Progenitor cell of endocrine pancreas (in vitro differentiated cells): ENCODE measurements around the gene TFEC. TPM values are rescaled to one million over a fixed set of nuclear protein-coding genes. Genes with fewer than 3 reads are reported as not detected.
"Not testable (repeated sequence)": the region's sequence is repeated elsewhere in the genome, so short reads cannot be mapped to it uniquely, and the experiment has no call there.

Experiments
- DNase-seq: peaks from one replicate; pipeline ENCODE4 v3.0.0; 2021; ENCODE audit warnings: low spot score; ENCODE audit not compliant: unreplicated experiment
- H3K27ac Mint-ChIP-seq: 2 replicates; pipeline ENCODE4 v1.8.0; 2021; ENCODE audit warnings: mild to moderate bottlenecking, moderate library complexity, mixed read lengths
- H3K27me3 Mint-ChIP-seq: 2 replicates; pipeline ENCODE4 v1.8.0; 2021; ENCODE audit warnings: mixed read lengths
- H3K36me3 Mint-ChIP-seq: 2 replicates; pipeline ENCODE4 v1.8.0; 2022; ENCODE audit warnings: mixed read lengths; ENCODE audit not compliant: insufficient read depth
- H3K4me1 Mint-ChIP-seq: 2 replicates; pipeline ENCODE4 v1.8.0; 2021; ENCODE audit warnings: low read depth, mixed read lengths
- H3K4me3 Mint-ChIP-seq: 2 replicates; pipeline ENCODE4 v1.8.0; 2021; ENCODE audit warnings: low read depth, mild to moderate bottlenecking, moderate library complexity, mixed read lengths
- H3K9me3 Mint-ChIP-seq: 2 replicates; pipeline ENCODE4 v1.8.0; 2021; ENCODE audit warnings: low read depth, mixed read lengths
- CTCF ChIP-seq: fragments of 200-600 bp; sonication (generic); IDR thresholded peaks from one replicate; pipeline ENCODE4 v1.5.0; 2021; ENCODE audit warnings: antibody characterized with exemption, mild to moderate bottlenecking; ENCODE audit not compliant: unreplicated experiment
- total RNA-seq: library from RNA; stranded (reverse); gene quantifications from 2 replicates; pipeline ENCODE4 v1.2.1, GENCODE V29; 2021

The TFEC gene
- total RNA-seq, 1 donor from 2014 or later, result not detected

GRCh38 chr7:116018731-116019130 is 11.8 kb downstream of the TFEC start:
- Mint-ChIP-seq H3K27me3 (no peaks in the 10 kb centered on the region), H3K4me1 (peaks cover 3% of the 10 kb centered on the region), H3K36me3 (no peaks in the 10 kb centered on the region), H3K9me3 (no peaks in the 10 kb centered on the region), H3K27ac (no peak overlapping the region), H3K4me3 (no peak overlapping the region)
- DNase-seq, result no peak
- no peak for TF ChIP-seq CTCF

GRCh38 chr7:116013675-116014074 is 16.9 kb downstream of the TFEC start:
- Mint-ChIP-seq H3K27me3 (no peaks in the 10 kb centered on the region), H3K4me1 (no peaks in the 10 kb centered on the region), H3K36me3 (no peaks in the 10 kb centered on the region), H3K27ac (no peak overlapping the region), H3K9me3 (no peaks in the 10 kb centered on the region), H3K4me3 (no peak overlapping the region)
- no peak for DNase-seq
- TF ChIP-seq CTCF, result no peak

GRCh38 chr7:116011584-116011983 is 19.0 kb downstream of the TFEC start:
- peaks cover 4% of the 10 kb centered on the region for H3K9me3 Mint-ChIP-seq
- DNase-seq, result no peak
- H3K27ac Mint-ChIP-seq, result no peak overlapping the region
- no peaks in the 10 kb centered on the region for H3K27me3 Mint-ChIP-seq
- H3K4me3 Mint-ChIP-seq, result no peak overlapping the region
- H3K36me3 Mint-ChIP-seq, result no peaks in the 10 kb centered on the region
- TF ChIP-seq CTCF, result no peak
- no peaks in the 10 kb centered on the region for H3K4me1 Mint-ChIP-seq

GRCh38 chr7:116004762-116005161 is 25.8 kb downstream of the TFEC start:
- H3K4me1 Mint-ChIP-seq, DNase-seq, H3K36me3 Mint-ChIP-seq: not testable (repeated sequence)

GRCh38 chr7:115997221-115997620 is 33.3 kb downstream of the TFEC start:
- no peak overlapping the region for H3K27ac Mint-ChIP-seq
- no peak overlapping the region for H3K4me3 Mint-ChIP-seq
- no peaks in the 10 kb centered on the region for H3K27me3 Mint-ChIP-seq
- H3K36me3 Mint-ChIP-seq, result no peaks in the 10 kb centered on the region
- H3K4me1 Mint-ChIP-seq, result no peaks in the 10 kb centered on the region
- peaks cover 21% of the 10 kb centered on the region for H3K9me3 Mint-ChIP-seq
- DNase-seq, result no peak
- no peak for TF ChIP-seq CTCF

More at GRCh38 chr7:116004762-116005161, 25.8 kb downstream of the TFEC start:
- H3K4me3 Mint-ChIP-seq, H3K27ac Mint-ChIP-seq, H3K27me3 Mint-ChIP-seq: not testable (repeated sequence)
- H3K9me3 Mint-ChIP-seq, result peaks cover 19% of the 10 kb centered on the region

GRCh38 chr7:115995701-115996100 is 34.9 kb downstream of the TFEC start:
- TF ChIP-seq CTCF, result no peak
- Mint-ChIP-seq H3K4me1 (no peaks in the 10 kb centered on the region), H3K27me3 (no peaks in the 10 kb centered on the region), H3K4me3 (no peak overlapping the region), H3K27ac (no peak overlapping the region), H3K36me3 (no peaks in the 10 kb centered on the region), H3K9me3 (peaks cover 24% of the 10 kb centered on the region)
- DNase-seq, result no peak
